CD4-positive, alpha-beta T cell treated with Interleukin-15 for 1 hour (primary cell): ENCODE measurements around the gene LRRC8E.

ENCODE experiments used
- DNase-seq: peaks from one replicate; pipeline ENCODE4 v3.0.0-alpha.2; 2020

Gene LRRC8E

DNA sequence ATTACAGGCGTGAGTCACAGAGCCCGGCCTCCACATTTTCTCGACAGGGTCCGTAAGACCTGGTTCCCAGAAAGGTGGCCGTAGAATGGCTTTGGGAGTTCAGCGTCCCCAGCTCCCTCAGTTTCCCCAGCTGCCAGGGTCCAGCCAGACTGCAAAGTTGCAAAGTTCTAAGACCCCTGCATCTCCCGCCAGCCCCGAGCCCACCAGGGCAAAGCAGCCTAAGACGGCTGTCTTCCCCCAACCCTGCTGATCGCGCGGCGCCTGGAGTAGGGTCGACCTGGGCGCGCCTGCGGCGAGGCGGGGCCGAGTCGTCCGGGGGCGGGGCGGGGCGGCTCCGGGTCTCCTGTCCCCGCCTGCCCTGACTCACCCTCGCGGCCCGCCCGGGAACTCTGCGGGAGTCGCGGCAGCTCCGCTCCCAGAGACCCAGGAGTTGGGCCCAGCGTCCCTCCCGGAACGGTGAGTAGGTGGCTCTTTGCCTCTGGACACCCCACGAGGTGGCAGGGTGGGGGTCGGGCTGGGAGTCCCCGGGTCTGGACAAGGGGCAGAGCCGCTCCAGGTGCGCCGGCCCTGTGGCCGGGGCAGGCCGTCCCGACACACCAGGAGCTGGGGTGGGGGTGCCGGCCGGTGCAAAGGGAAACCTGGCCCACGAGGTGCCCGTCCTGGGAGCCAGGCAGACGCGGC lies at the start of gene LRRC8E:
TSS of gene LRRC8E (plus strand) at position 366 of the 681 bp plus-strand sequence. CDS start 7,094 bp downstream, outside the sequence.
- no peak for DNase-seq

DNA sequence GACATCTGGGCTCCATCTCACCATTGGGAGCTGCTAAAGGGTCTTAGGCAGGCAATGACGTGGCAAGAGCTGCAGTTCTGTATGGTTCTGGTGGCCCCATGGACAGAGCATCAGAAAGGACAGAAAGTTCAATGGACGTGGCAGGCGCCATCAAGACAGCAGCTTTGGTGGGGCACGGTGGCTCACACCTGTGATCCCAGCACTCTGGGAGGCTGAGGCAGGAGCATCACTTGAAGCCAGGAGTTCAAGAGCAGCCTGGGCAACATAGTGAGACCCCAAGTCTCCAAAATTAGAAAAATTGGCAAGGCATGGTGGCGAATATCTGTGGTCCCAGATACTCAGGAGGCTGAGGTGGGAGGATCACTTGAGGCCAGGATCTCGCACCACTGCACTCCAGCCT lies 48.8 kb upstream of the LRRC8E start:
- no peak for DNase-seq

DNA sequence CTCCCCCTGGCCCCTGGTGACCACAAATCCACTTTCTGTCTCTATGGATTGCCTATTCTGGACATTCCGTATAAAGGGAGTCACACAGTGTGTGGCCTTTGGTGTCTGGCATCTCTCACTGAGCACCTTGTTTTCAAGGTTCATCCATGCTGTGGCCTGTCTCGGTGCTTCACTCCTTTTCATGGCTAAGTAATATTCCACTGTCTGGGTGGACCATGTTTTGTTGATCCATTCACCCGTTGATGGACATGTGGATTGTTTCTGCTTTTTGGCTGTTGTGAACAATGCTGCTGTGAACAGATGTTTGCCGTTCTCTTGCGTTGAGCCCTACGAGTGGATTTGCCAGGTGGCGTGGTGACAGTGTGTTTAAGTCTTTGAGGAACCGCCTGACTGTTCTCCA lies 47.7 kb upstream of the LRRC8E start:
- DNase-seq = no peak

DNA sequence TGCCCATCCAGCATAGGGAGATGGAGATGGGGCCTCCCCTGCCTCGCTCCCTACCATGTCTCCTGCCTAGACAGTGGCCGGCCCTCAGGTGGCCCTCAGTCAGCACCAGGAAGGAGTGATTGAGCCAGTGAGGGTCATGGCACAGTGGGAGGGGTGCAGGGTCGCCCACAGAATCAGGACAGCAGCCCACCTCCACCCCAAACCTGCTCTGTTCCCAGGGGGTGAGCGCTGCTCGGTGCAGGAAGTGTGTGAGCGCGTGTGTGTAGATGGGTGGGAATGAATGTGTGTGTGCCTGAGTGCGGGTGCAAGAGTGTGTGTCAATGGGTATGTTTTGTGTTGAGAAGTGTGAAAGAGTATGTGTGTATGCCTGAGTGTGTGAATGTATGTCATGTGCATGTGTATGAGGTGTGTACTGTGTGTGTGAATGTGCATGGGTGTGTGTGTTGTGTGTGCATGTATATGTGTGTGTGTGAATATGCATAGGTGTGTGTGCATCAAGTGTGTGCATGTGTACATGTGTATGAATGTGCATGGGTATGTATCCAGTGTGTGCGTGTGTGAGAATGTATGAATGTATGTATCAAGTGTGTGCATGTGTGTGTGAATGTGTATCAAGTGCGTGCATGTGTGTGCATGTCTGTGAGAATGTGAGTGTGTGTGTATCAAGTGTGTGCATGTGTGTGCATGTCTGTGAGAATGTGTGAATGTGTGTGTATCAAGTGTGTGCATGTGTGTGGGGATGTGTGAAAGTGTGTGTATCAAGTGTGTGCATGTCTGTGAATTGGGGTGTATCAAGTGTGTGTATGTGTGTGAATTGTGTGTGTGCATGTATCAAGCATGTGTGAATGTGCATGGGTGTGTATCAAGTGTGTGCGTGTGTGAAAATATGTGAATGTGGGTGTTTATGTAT lies 46.3 kb upstream of the LRRC8E start:
- DNase-seq = no peak

DNA sequence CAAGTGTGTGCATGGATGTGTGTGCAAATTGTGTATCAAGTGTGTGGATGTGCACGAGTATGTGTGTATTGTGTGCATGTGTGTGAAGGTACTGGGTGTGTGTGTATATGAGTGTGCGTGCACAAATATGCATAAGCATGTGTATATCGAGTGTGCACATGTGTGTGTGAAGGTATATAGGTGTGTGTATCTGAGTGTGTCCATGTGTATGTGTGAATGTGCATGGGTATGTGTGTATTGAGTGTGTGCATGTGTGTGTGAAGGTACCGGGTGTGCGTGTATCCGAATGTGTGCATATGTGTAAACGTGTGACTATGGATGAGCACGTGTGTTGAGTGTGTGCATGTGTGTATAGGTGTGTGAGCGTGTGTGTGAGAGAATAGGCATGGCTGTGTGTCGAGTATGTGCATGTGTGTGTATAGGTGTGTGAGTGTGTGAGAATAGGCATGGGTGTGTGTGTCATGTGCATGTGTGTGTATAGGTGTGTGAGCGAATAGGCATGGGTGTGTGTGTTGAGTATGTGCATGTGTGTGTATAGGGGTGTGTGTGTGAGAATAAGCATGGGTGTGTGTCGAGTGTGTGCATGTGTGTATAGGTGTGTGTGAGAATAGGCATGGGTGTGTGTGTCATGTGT lies 45.5 kb upstream of the LRRC8E start:
- DNase-seq = no peak

DNA sequence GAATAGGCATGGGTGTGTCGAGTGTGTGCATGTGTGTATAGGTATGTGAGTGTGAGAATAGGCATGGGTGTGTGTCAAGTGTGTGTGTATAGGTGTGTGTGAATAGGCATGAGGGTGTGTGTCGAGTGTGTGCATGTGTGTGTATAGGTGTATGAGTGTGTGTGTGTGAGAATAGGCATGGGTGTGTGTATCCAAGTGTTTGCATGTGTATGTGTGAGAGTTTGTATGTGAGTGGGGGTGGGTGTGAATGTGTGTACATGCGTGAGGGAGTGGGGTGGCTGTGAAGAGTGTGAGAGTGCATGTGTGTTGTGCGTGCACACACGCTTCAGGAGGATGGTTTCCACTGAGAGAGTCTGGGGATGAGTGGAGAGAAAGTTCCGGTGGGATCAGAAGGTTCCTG lies 44.8 kb upstream of the LRRC8E start:
- DNase-seq = no peak

DNA sequence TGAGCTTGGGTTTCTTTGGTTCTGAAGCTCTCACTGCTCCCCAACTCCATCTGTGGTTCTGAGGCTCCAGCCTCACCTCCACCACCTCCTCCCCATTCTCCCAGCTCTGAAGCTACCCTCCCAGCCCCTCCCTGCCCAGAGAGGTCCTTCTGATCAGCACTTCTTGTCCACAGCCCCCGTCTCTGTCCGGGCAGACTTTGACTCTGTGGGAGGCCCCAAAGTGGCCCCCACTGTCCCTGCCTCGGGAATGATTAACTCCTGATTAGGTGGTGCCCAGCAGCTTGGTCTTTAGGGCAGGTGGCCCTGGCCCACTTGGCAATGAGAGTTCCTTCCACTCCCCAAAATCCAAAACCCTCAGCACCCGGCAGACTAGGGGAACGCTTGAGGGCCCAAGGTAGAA lies 43.9 kb upstream of the LRRC8E start:
- DNase-seq = no peak

DNA sequence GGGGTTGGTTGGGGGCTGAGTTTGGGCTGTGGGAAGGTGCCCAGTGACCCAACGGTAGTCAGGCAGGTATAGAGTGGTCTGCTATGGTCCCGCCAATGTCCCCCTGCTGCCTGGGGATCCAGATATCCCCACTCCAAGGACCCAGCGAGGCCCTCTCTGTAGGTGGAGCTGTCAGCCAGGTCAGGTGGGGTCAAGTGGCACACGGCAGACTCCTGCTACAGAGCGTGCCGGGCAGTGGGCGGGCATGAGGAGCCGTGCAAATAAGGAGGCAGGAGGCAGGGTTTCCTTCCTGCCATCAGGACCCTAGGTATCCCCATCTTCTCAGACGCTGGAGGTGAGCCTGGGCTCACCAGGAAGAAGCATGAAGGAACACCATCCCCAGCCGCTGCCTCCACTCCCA lies 43.4 kb upstream of the LRRC8E start:
- no peak for DNase-seq

DNA sequence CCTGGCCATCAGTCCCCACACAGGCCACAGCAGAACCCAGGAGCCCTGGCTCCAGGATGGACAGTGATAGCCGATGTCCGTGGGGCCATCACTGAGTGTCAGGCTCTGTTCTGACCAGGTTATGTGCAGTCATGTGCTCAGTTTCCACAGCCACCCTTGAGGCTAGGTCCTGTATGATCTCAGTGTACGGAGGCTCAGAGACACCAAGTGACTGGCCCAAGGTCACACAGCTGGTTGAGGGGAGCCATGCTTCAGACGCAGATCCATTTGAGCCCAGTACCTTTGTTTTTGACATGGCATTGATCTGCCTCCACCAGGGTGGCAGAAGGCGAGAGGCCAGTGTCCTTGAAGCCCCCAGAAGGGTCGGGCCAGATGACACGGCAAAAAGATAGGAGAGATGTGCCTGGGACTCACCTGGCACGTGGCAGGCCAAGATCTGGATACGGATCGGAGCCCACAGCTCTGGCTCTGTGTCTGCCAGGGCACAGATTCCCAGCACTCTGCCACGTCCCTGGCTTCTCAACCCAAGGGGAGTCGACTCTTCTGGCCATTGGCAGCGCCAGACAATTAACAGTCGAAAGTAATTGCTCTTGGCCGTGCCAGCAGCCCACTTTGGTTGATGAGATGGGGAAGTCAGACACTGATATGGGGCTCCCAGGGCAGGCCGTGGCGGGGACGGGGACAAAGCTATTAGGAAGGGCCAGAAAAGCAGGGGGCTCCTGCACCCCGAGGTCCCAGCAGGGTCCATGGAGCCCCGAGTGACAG lies 42.7 kb upstream of the LRRC8E start:
- no peak for DNase-seq

DNA sequence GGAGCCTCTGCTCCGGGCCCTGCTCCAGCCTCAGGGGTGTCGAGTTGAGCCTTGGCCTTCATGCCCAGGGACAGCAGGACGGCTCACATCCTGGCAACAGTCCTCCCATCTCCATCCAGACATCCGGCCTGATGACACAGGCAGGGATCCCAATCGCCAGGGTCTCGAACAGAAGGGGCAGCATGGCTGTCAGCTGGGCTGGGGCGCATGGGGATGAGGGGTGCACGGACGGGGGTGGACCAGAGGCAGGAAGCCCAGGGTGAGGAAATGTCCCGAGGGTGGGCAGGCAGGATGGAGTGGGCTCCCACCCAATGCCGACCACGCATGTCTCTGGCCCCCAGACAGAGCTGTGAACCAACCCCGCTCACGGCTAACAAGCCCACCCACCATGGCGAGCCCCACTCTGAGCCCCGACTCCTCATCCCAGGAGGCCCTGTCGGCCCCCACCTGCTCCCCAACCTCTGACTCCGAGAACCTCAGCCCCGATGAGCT lies 42.1 kb upstream of the LRRC8E start:
- DNase-seq = no peak

DNA sequence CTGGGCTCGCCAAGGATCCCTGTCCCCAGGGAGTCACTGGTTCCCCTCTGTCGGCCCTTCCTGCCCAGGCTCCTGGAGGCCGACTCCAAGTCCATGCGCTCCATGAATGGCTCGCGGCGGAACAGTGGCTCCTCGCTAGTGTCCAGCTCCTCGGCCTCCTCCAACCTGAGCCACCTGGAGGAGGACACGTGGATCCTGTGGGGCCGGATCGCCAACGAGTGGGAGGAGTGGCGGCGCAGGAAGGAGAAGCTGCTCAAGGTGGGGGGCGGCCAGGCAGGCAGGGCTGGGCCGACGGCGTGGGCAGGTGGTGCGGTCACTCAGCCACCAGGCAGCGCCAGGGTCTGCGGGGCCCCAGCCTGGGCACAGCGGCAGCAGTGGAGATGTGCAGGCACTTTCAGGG lies 40.6 kb upstream of the LRRC8E start:
- no peak for DNase-seq

DNA sequence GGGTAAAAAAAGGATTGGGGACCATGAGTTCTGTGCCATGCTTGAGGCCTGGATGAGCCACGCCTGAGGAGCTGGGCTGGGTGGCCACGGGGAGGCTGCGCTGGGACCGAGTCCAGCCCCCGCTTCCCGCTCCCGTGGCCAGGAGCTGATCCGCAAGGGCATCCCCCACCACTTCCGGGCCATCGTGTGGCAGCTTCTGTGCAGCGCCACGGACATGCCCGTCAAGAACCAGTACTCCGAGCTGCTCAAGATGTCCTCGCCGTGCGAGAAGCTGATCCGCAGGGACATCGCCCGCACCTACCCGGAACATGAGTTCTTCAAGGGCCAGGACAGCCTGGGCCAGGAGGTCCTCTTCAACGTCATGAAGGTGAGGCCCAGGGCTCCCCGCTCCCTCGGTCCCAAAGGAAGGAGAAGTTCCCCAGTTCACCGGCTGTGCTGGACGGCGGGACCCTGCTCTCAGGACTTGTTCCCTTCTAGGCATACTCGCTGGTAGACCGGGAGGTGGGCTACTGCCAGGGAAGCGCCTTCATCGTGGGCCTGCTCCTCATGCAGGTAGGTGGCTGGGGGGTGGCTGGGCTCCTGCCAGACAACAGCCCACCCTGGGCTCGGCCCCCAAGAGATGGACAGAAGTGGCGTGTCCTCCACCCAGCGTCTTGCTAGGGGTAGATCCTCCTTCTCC lies 39.4 kb upstream of the LRRC8E start:
- DNase-seq = no peak

DNA sequence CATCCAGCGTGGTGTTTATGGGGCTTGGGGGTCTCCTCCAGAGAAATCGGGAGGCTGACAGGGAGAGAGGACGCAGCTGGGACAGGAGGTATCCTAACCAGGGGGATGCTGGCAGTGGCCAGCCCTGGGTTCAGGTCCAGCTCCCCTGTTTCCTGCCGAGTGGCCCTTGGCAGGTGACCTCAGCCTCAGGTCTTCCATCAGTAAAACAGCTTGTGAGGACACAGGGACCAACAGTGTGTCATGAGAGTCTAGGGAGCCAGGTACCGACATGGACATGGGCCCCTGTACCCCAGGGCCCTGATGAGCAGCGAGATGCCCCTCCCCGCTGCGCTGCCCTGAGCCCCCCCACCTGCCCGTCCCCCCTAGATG lies 38.7 kb upstream of the LRRC8E start:
- DNase-seq = no peak

DNA sequence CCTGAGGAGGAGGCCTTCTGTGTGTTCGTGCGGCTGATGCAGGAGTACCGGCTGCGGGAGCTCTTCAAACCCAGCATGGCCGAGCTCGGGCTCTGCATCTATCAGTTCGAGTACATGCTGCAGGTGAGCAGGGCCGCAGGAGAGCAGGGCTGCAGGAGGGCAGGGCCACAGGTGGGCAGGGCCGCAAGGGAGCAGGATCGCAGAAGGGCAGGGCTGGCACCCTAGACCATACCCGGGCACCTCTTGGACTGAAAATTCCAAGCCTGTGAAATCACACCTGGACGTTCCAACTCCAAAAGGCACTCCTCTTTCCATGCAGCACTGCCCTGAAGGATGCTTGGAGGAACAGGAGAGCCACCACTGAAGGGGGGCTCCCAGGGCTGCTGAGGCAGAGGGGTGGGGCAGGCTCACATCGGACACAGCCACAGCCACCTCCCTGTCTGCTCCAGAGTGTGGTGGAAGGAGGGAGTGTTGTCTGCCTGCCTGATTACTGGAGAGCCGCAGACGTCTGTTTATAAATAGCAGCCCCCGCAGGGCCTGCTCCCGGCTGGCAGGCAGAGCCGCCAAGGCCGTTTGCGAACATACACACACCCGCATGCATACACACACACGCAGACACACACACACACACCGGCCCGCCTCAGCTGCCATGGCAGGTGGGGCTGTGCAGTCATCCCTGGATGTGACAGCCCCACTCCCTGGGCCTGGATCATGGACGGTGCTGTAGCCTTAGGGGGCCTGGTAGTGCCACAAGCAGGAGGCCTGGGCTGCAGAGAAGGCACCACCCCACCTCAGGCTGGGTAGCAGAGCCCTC lies 38.1 kb upstream of the LRRC8E start:
- no peak for DNase-seq

DNA sequence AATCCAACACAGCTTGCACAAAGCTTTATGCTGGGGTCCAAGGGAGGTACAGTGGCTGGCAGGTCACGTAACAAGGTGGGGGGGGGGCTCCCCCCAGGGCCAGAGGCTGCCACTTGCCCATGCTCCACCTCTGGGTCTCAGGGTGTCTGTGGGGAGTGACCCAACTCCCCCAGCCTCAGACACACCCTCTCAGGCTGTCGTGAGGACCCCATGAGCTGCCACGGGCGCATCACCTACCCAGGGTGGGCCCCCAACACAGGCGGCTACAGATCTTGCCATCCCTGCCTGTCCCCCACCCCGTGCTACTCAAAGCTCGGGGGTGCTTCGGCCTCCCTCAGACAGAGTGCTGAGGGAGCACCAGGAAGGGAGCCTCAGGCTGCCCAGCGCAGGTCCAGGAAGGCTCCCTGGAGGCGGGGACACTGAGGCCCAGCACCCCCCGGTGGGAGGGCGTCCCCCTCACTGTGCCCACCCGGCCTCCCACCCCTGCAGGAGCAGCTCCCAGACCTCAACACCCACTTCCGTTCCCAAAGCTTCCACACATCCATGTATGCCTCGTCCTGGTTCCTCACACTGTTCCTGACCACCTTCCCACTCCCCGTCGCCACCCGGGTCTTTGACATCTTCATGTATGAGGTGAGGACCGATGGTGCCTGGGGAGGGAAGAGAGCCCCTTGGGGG lies 37.2 kb upstream of the LRRC8E start:
- no peak for DNase-seq

DNA sequence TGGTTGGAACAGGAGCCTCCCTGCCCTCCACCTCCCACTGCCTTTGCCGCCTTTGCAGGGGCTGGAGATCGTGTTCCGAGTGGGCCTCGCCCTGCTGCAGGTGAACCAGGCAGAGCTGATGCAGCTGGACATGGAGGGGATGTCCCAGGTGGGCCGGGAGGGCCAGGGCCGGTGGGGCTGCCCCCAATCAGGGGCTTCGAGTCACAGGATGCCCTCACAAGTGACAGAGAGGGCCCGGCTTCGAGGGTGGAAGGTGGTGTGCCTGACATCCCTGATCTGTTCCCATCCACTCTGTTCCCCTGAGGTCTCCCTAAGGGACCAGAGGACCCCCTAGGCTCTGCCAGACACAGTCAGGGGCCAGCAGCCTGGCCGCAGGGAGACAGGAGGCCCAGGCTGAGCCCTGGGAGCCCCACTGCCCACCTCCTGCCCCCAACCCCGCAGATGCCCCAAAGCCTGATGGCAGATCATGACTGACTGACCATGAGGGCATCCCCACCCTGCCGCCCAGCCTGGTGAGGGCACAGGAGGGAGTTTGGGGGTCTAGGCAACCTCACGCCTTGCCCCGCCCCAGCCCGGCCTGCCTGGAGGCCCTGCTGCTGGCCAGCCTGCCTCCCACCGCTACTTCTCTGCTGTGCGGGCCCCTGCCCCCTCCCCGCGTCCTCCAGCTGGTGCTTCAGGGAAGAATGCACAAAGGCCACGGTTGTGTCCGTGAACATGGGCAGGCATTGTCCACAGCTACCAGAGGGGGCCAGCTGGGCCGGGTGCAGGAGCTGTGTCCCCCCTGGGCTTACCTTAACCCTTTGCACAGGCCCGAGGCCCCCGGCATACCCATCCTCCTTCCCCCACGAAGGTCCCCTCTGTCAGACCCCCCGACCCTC lies 36.4 kb upstream of the LRRC8E start:
- DNase-seq = no peak

DNA sequence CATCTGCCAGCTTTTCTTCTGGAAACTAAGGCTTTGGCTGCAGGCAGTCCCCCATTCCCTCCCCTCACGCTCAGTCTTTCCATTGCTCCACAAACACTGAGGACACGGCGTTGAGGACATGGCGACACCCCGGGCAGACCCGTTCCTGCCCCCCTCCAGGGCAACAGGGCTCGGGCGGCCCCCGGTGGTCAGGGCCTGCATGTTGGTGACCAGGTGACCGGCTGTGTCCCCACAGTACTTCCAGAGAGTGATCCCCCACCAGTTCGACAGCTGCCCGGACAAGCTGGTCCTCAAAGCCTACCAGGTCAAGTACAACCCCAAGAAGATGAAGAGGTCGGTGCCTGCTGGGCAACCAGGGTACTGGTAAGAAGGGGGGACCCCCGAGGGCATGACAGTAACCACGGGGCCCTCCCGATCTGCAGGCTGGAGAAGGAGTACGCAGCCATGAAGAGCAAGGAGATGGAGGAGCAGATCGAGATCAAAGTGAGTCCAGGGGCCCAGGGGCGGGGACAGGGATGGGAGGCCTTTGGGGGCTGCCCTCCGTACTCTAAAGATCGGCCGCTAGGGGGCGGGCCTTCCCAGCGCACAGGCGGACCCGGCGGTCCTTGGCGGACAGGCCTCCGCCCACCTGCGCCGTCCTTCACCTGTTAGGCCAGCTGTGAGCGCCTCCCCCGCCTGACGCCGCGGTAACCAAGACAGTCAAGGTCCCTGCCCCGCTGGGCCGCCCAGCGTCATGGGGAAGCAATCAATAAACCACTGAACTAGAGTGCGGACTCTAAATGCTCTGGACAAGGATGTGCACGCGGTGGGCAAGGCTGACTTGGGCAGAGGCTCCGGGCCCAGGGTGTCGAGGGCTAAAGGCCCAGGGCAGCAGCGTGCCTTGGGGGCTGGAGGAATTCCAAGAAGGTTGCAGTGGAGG lies 35.2 kb upstream of the LRRC8E start:
- DNase-seq = peak; percentile 68

DNA sequence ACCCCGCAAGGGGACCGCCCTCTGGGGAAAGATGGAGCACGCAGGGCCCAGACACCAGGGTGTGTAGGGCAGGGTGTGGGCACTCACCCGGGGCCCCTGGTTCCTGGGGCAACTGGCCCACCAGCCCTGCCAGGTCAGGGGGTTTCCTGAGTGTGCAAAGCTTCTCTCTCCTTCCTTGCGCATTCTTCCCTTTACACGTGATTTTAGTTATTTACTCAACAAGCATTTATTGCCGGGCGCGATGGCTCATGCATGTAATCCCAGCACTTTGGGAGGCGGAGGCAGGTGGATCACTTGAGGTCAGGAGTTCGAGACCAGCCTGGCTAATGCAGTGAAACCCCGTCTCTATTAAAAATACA lies 34.6 kb upstream of the LRRC8E start:
- no peak for DNase-seq
